Naive thymus-derived CD8-positive, alpha-beta T cell (primary cell): Measurements from ENCODE around the gene FAM163B. TPM values are rescaled to one million over a fixed set of nuclear protein-coding genes. Genes with fewer than 3 reads are reported as not detected.

Source experiments
- ATAC-seq, 2 donors: fragments of 150-1000 bp; cut with Tn5 transposase in 1 of 2; sonication (Bioruptor Pico), chemical (Tn5 transposase) in 1 of 2; 1 replicate in 1 of 2; 2 replicates in 1 of 2; pipeline ENCODE4 v1.10.0; 2021; ENCODE audit warnings: mild to moderate bottlenecking in 2 of 2, moderate library complexity in 2 of 2
- POLR2A ChIA-PET: fragments of 350-600 bp; sonication (Branson Sonifier 250); formaldehyde crosslinking; loops from one replicate; lab custom pipeline; 2021; ENCODE audit warnings: antibody characterized with exemption; lab: Charles Lee
- DNase-seq, 10 donors: peaks; one replicate each; pipeline versions ENCODE4 v3.0.0 to v3.0.0-alpha.2; 2020 to 2022
- H3K27ac Mint-ChIP-seq, 10 donors: one replicate each; pipeline ENCODE4 v1.8.0; 2020 to 2022; ENCODE audit warnings: mild to moderate bottlenecking in 10 of 10, mixed read lengths in 10 of 10, moderate library complexity in 4 of 10, inconsistent platforms in 1 of 10
- H3K27me3 Mint-ChIP-seq, 5 donors: one replicate each; pipeline ENCODE4 v1.8.0; 2021 to 2022; ENCODE audit warnings: mixed read lengths in 5 of 5
- H3K36me3 Mint-ChIP-seq, 3 donors: one replicate each; pipeline ENCODE4 v1.8.0; 2020 to 2022; ENCODE audit warnings: mixed read lengths in 3 of 3, mild to moderate bottlenecking in 2 of 3, inconsistent platforms in 1 of 3
- H3K4me1 Mint-ChIP-seq, 4 donors: one replicate each; pipeline ENCODE4 v1.8.0; 2021 to 2022; ENCODE audit warnings: mixed read lengths in 4 of 4
- H3K4me3 Mint-ChIP-seq, 10 donors: one replicate each; pipeline ENCODE4 v1.8.0; 2020 to 2022; ENCODE audit warnings: mild to moderate bottlenecking in 10 of 10, mixed read lengths in 10 of 10, moderate library complexity in 6 of 10, inconsistent platforms in 1 of 10
- H3K9me3 Mint-ChIP-seq, 9 donors: one replicate each; pipeline ENCODE4 v1.8.0; 2020 to 2022; ENCODE audit warnings: mixed read lengths in 9 of 9, mild to moderate bottlenecking in 3 of 9, inconsistent platforms in 1 of 9, moderate library complexity in 1 of 9
- polyA plus RNA-seq, 3 donors: library from polyadenylated mRNA; unstranded; fragments of 300-500 nt; fragmentation: Illumina TruSeq; gene quantifications; one replicate each; pipeline ENCODE4 v1.2.3, GENCODE V29; 2021
- total RNA-seq, 8 experiments: library from RNA in 2 of 8; stranded (reverse) in 2 of 8; gene quantifications; one replicate each; pipeline ENCODE4 v1.2.3 and lab custom pipeline; 2021 to 2026

The FAM163B gene
- total and polyA plus RNA-seq, 5 experiments from 2014 or later, result not detected

DNA sequence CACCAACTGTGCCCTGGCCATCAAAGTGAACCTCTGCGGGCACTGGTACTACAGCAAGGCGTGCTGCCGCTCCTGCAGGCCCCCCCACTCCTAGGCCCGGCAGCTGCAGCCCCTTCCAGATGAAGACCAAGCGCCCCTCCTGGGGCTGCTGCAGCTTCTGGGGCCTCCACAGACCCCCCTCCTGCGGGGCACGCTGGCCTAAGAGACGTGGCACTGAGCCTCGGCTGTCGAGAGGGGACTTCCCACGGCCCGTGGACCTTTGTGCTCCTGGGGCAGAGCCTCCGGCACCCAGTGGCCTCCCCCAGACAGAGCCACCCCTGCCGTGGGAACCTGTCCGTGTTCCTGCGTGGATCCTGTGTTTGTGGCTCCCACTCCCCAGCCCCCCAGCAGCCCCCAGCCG, 34.4 kb downstream of the FAM163B start:
- Mint-ChIP-seq H3K9me3 (no peaks in the 10 kb centered on the region), H3K27me3 (peaks cover 7 to 45% (median 17%) of the 10 kb centered on the region in 5 donors), H3K4me3 (no peak overlapping the region), H3K4me1 (peaks cover 6 to 10% (median 7%) of the 10 kb centered on the region in 4 donors), H3K36me3 (no peaks in the 10 kb centered on the region), H3K27ac (no peak overlapping the region)
- ATAC-seq, result no peak
- no peak for DNase-seq
- POLR2A ChIA-PET, result no interaction called here

DNA sequence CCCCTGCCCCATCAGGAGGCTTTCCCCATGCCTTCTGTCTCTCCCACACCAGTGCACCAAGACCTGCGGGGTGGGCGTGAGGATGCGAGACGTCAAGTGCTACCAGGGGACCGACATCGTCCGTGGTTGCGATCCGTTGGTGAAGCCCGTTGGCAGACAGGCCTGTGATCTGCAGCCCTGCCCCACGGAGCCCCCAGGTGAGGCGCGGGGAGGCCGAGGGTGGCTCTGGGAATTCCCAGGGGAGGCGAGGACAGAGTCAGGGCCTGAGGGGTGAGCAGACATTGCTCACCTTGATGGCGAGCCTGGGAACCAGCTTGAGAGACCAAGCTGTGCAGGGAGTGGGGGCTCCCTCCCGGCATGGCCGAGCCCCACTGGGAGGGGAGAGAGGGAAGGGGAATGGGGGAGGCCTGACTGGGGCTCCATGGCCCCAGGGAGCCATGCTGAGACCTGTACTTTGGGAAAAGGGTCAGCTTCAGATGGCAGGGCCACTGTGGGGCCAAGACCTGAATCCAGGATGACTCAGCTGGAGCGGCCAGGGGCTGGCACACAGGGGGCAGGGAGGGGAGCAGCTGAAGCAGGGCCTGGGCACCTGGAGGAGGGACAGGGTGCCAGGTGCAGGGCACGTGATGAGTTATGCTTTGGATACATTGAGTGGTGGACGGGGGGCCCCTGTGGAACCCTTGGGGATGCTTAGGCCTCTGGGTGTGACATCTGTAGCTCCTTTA, 35.2 kb downstream of the FAM163B start:
- ATAC-seq, result no peak
- DNase-seq, result no peak
- H3K27ac Mint-ChIP-seq, result no peak overlapping the region
- no peak overlapping the region for H3K4me3 Mint-ChIP-seq
- H3K27me3 Mint-ChIP-seq, result peaks cover 5 to 37% (median 17%) of the 10 kb centered on the region in 5 donors
- no peaks in the 10 kb centered on the region for H3K36me3 Mint-ChIP-seq
- POLR2A ChIA-PET, result no interaction called here
- peaks cover 6 to 7% (median 7%) of the 10 kb centered on the region in 4 donors for H3K4me1 Mint-ChIP-seq
- no peaks in the 10 kb centered on the region for H3K9me3 Mint-ChIP-seq

DNA sequence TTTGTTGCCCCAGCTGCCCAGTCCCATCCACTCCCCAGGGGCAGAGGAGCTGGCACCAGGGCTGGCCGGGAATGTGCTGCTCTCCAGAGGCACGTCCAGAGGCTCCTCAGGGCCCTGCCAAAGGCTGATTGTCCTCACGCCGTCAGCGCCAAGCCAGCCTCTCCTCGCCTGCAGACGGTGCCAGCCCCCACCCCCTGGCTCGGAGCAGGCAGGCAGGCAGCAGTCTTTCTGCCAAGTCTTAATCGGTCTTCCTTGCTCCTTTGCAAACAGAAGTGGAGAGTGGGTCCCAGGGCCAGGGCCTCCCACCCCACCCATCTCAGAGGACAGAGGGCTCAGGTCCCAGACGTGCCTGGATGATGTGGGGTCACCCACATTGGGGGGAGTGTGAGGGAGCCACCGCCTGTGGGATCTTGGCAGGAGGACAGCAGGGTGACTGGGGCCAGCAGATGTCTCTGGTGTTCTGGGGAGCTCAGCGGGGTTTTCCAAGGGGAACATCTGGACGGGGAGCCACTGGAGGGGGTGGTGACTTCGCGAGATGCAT, 36.3 kb downstream of the FAM163B start:
- Mint-ChIP-seq H3K4me1 (peaks cover 4 to 9% (median 7%) of the 10 kb centered on the region in 4 donors), H3K4me3 (no peak overlapping the region), H3K36me3 (no peaks in the 10 kb centered on the region), H3K27me3 (peaks cover 1 to 28% (median 12%) of the 10 kb centered on the region in 5 donors), H3K9me3 (no peaks in the 10 kb centered on the region), H3K27ac (peak overlapping the region in 1 of 10 donors; percentile 53)
- ATAC-seq (no peak), DNase-seq (no peak)
- POLR2A ChIA-PET, result no interaction called here

DNA sequence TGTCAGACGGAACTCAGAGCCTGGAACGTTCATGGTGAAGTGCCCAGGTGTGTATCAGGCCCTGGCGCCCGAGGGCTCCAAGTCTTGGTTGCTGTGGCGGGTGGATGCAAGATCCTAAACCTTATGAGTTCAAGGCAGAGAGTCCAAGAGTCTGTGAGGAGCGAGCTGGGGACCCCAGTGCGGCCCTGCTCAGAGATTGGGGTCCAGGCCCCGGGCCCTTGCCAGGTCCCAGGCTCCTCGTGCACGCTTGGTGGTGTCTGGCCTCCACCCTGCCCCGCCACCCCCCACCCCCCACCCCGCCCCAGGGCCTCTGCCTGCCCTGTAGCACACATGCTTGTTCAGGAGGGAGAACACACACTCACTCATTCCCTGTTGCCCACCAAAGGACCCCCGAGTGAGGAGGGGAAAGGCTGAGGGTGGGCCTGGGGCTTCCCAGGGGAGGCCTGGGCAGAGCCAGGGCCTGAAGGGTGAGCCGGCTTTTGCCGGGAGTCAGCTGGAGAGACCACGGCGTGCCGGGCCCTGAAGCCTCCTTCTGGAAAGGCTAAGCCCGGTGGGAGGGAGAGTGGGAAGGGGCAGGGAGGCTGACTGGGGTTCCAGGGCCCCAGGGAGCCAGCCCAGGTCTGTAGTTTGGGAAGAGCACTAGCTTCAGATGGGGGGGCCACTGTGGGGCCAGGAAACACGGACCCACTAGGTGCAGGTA, 37.1 kb downstream of the FAM163B start:
- Mint-ChIP-seq H3K27ac (no peak overlapping the region), H3K27me3 (peaks cover 1 to 19% (median 12%) of the 10 kb centered on the region in 5 donors), H3K4me1 (peaks cover 4 to 9% (median 5%) of the 10 kb centered on the region in 4 donors), H3K36me3 (no peaks in the 10 kb centered on the region), H3K4me3 (peak overlapping the region in 1 of 10 donors; percentile 12), H3K9me3 (no peaks in the 10 kb centered on the region)
- DNase-seq (no peak), ATAC-seq (no peak)
- POLR2A ChIA-PET, result no interaction called here

DNA sequence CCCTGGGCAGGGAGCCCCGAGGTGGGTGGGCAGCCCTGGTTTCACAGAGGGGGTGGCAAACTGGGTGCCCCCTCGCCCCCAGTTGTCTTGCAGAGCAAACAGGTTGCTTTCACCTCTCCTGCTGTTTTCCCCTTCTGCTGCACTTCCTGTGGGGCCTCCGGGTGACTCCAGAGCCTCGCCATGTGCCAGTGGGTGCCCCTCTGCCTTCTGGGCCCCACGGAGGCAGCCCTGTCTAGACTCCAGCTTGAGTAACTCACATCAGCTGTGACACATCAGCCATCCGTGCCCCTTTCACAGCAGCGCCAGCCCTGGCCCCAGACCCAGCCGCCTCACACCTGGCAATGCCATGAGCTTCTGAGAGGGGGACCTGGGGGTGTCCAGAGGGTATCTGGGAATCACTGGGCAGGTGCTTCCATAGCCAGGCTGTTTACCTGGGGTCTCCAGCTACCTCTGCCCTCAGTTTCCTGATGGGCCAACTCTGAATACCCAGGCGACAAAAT, 37.7 kb downstream of the FAM163B start:
- peaks cover 1 to 13% (median 6%) of the 10 kb centered on the region in 5 donors for H3K27me3 Mint-ChIP-seq
- H3K9me3 Mint-ChIP-seq, result no peaks in the 10 kb centered on the region
- POLR2A ChIA-PET, result no interaction called here
- H3K36me3 Mint-ChIP-seq, result no peaks in the 10 kb centered on the region
- peaks cover 0 to 6% (median 0%) of the 10 kb centered on the region in 4 donors for H3K4me1 Mint-ChIP-seq
- no peak overlapping the region for H3K27ac Mint-ChIP-seq
- DNase-seq (no peak), ATAC-seq (no peak)
- H3K4me3 Mint-ChIP-seq, result no peak overlapping the region

DNA sequence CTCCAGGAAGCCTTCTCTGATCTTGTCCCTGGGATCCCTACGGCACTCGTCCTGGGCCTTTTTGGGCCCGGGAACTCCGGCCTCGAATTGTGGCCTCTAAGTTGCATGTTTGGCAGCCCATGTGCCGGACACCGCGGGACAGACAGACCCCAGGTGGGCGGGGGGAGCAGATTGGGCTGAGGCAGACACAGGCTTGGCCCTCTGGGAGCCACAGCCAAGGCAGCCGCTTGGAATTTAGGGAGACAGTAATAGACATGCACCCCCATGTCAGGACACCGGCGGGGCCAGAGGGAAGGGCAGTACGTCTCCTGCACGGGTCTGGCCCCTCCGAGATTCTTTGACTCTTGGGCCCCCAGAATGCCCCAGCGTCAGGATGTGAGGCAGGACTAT, 38.5 kb downstream of the FAM163B start:
- DNase-seq (no peak), ATAC-seq (no peak)
- Mint-ChIP-seq H3K4me1 (peaks cover 0 to 6% (median 1%) of the 10 kb centered on the region in 4 donors), H3K27ac (no peak overlapping the region), H3K4me3 (no peak overlapping the region), H3K27me3 (peaks cover 1 to 6% (median 4%) of the 10 kb centered on the region in 5 donors), H3K9me3 (no peaks in the 10 kb centered on the region), H3K36me3 (no peaks in the 10 kb centered on the region)
- POLR2A ChIA-PET, result no interaction called here

DNA sequence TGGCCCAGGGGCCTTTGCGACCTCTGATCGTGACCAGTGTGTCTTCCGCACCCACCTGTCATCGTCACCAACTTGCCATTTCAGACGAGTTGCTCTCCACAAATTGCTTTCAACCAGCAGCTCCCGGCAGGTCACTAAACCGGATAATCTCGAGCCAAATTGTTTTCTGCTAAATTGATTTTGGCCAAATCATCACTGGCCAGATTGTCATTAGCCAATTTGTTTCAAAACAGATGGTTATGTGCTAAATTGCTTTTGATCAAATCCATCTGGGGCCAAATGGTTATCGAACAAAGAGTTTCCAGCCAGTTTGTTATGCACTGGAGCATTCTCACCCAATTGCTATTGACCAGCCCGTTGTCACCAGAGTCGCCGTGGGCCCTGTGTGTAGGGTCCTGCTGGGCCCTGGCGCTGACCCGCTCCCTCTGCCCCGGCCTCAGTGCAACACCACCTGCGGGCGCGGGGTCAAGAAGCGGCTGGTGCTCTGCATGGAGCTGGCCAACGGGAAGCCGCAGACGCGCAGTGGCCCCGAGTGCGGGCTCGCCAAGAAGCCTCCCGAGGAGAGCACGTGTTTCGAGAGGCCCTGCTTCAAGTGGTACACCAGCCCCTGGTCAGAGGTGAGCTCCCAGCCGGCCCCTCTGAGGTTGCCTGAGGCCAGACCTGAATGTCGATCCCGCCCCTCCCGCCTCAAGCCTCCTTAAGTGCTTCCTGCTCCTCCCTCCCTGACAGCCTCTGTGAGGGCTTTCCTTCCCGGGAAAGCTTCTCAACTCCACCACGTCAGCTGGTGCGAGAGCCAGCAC, 39.1 kb downstream of the FAM163B start:
- no peak overlapping the region for H3K27ac Mint-ChIP-seq
- H3K36me3 Mint-ChIP-seq, result no peaks in the 10 kb centered on the region
- peaks cover 0 to 2% (median 1%) of the 10 kb centered on the region in 4 donors for H3K4me1 Mint-ChIP-seq
- H3K27me3 Mint-ChIP-seq, result peaks cover 0 to 2% (median 1%) of the 10 kb centered on the region in 5 donors
- H3K4me3 Mint-ChIP-seq, result no peak overlapping the region
- no peak for DNase-seq
- no peaks in the 10 kb centered on the region for H3K9me3 Mint-ChIP-seq
- POLR2A ChIA-PET, result no interaction called here
- ATAC-seq, result no peak

DNA sequence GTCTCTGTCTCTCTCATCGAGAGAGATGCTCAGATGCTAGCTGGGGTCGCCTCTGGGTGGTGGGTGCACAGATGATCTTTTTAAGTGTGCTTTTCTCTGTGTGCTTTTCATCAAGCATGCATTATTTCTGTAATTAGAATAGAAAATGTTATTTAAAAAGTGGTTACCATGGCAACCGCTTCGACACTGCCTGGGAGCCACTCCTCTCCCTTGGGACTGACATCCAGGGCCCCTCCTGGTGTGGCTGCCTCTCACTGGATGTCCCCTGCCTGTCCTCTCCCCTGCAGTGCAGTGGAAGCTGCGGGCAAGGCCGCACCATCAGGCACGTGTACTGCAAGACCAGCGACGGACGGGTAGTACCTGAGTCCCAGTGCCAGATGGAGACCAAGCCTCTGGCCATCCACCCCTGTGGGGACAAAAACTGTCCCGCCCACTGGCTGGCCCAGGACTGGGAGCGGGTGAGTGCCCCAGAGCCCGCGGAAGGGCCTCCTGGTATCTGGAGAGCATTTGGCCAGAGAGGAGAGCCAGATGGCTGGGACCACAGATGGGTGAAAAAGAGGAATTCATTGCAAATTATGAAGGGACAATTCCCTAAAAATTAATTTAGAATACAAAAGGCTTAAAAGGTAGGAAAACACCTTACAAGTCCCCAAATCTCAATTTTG, 39.9 kb downstream of the FAM163B start:
- no peak for ATAC-seq
- H3K27ac Mint-ChIP-seq, result peak overlapping the region in 1 of 10 donors; percentile 79
- no peaks in the 10 kb centered on the region for H3K36me3 Mint-ChIP-seq
- no peak for DNase-seq
- POLR2A ChIA-PET, result no interaction called here
- H3K27me3 Mint-ChIP-seq, result peaks cover 0 to 2% (median 0%) of the 10 kb centered on the region in 5 donors
- H3K4me3 Mint-ChIP-seq, result no peak overlapping the region
- peaks cover 0 to 2% (median 1%) of the 10 kb centered on the region in 4 donors for H3K4me1 Mint-ChIP-seq
- H3K9me3 Mint-ChIP-seq, result no peaks in the 10 kb centered on the region

DNA sequence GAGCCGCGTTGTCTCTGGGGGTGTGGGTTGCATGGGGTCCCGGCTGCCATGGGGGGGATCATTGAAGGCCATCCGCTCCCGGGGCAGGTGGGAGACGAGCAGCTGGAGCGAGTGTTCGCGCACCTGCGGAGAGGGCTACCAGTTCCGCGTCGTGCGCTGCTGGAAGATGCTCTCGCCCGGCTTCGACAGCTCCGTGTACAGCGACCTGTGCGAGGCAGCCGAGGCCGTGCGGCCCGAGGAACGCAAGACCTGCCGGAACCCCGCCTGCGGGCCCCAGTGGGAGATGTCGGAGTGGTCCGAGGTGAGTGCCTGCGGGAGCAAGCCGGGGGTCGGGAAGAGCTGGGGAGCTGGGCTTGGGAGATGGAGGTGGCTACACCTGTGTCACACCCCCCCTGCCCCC, 41.0 kb downstream of the FAM163B start:
- H3K36me3 Mint-ChIP-seq, result no peaks in the 10 kb centered on the region
- ATAC-seq (no peak), DNase-seq (no peak)
- H3K27me3 Mint-ChIP-seq, result peaks cover 0 to 2% (median 0%) of the 10 kb centered on the region in 5 donors
- POLR2A ChIA-PET, result no interaction called here
- H3K4me1 Mint-ChIP-seq, result peaks cover 4 to 7% (median 7%) of the 10 kb centered on the region in 4 donors
- H3K27ac Mint-ChIP-seq, result no peak overlapping the region
- H3K4me3 Mint-ChIP-seq, result no peak overlapping the region
- H3K9me3 Mint-ChIP-seq, result no peaks in the 10 kb centered on the region

DNA sequence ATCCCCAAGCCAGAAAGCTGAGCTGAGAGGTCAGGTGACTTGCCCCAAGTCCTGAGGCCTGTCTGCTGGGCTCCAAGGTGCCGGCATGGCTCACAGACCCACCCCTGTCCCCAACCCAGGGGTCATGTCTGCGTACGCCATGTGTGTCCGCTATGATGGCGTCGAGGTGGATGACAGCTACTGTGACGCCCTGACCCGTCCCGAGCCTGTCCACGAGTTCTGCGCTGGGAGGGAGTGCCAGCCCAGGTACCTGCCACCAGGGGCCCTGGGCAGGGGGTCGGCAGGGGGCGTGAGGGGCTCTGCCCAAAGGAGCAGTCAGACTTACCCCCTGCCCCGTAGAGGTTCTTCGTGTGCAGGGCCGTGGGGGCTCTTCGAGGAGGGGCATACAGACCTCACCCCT, 42.4 kb downstream of the FAM163B start:
- no peak for ATAC-seq
- no peak for DNase-seq
- Mint-ChIP-seq H3K9me3 (no peaks in the 10 kb centered on the region), H3K4me1 (peaks cover 6 to 10% (median 8%) of the 10 kb centered on the region in 4 donors), H3K4me3 (no peak overlapping the region), H3K27ac (no peak overlapping the region), H3K36me3 (no peaks in the 10 kb centered on the region), H3K27me3 (peaks cover 0 to 2% (median 0%) of the 10 kb centered on the region in 5 donors)
- POLR2A ChIA-PET, result no interaction called here

DNA sequence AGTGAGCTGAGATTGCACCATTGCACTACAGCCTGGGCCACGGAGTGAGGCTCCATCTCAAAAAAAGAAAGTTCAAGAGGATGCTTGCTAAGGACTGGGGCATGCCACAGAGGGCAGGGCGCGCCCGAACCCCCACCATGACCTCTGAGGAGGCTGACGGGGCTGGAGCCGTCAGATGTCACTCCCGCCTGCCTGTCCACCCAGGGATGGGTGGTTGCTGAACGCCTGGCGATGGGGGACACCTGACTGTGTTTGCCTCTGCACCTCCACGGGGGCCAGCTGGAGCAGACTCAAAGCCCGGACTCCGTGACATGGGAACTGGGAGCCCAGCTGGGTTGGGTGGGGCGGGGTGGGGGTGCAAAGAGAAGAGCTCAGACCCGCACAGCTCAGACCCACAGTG, 42.8 kb downstream of the FAM163B start:
- no peak for DNase-seq
- Mint-ChIP-seq H3K27me3 (peaks cover 0 to 2% (median 0%) of the 10 kb centered on the region in 5 donors), H3K9me3 (no peaks in the 10 kb centered on the region), H3K27ac (no peak overlapping the region), H3K36me3 (no peaks in the 10 kb centered on the region), H3K4me1 (peaks cover 6 to 11% (median 8%) of the 10 kb centered on the region in 4 donors), H3K4me3 (no peak overlapping the region)
- POLR2A ChIA-PET, result no interaction called here
- ATAC-seq, result no peak
